ENCODE data around the gene CSMD2. TPM values are rescaled to one million over a fixed set of nuclear protein-coding genes. Genes with fewer than 3 reads are reported as not detected.

The CSMD2 gene
- total and polyA plus RNA-seq, 4 experiments from 2014 or later = not detected

- H3K4me1 Mint-ChIP-seq = no peaks in the 10 kb centered on the region
- ChIA-PET POLR2A (ENCODE audit: partially characterized antibody) (no interaction called here), CTCF (ENCODE audit: partially characterized antibody) (no interaction called here)
- no peaks in the 10 kb centered on the region for H3K36me3 Mint-ChIP-seq
- no peaks in the 10 kb centered on the region for H3K9me3 ChIP-seq (ENCODE audit: control insufficient read depth in 1 of 2, low read length in 2 of 2)
- peaks cover 0 to 3% (median 0%) of the 10 kb centered on the region in 8 donors for H3K9me3 Mint-ChIP-seq
- H3K27me3 ChIP-seq (ENCODE audit: insufficient read depth, low read length) = no peaks in the 10 kb centered on the region
- no peak overlapping the region for H3K27ac Mint-ChIP-seq
- intact Hi-C loops (cut with micrococcal nuclease) = no loop called here
- no peaks in the 10 kb centered on the region for H3K4me1 ChIP-seq (ENCODE audit: insufficient read depth, low read length)
- no peak overlapping the region for H3K4me3 Mint-ChIP-seq
- no peaks in the 10 kb centered on the region for H3K36me3 ChIP-seq (ENCODE audit: insufficient read depth, low read length)
- no peak overlapping the region for H3K4me3 ChIP-seq (ENCODE audit: low read length in 2 of 2)
- no peak overlapping the region for H3K27ac ChIP-seq (ENCODE audit: low read depth, low read length)
- H3K27me3 Mint-ChIP-seq = peaks cover 10 to 16% of the 10 kb centered on the region in 2 donors
- DNase-seq = no peak
Measured at GRCh38 chr1:33703464-33703863, 461.6 kb downstream of the CSMD2 start.

GRCh38 chr1:33698361-33699035 is 466.5 kb downstream of the CSMD2 start:
- Mint-ChIP-seq H3K27ac (no peak overlapping the region), H3K4me3 (no peak overlapping the region), H3K4me1 (no peaks in the 10 kb centered on the region), H3K36me3 (no peaks in the 10 kb centered on the region), H3K9me3 (peaks cover 0 to 2% (median 0%) of the 10 kb centered on the region in 8 donors), H3K27me3 (peaks cover 11 to 12% of the 10 kb centered on the region in 2 donors)
- Histone ChIP-seq H3K4me1 (ENCODE audit: insufficient read depth, low read length) (no peaks in the 10 kb centered on the region), H3K9me3 (ENCODE audit: control insufficient read depth in 1 of 2, low read length in 2 of 2) (no peaks in the 10 kb centered on the region), H3K4me3 (ENCODE audit: low read length in 2 of 2) (no peak overlapping the region), H3K36me3 (ENCODE audit: insufficient read depth, low read length) (no peaks in the 10 kb centered on the region), H3K27ac (ENCODE audit: low read depth, low read length) (no peak overlapping the region), H3K27me3 (ENCODE audit: insufficient read depth, low read length) (no peaks in the 10 kb centered on the region)
- no peak for DNase-seq
- intact Hi-C loops (cut with micrococcal nuclease) = no loop called here
- ChIA-PET CTCF (ENCODE audit: partially characterized antibody) (no interaction called here), POLR2A (ENCODE audit: partially characterized antibody) (no interaction called here)

- H3K4me3 Mint-ChIP-seq = no peak overlapping the region
- no peaks in the 10 kb centered on the region for H3K4me1 Mint-ChIP-seq
- no peak for DNase-seq
- H3K4me3 ChIP-seq (ENCODE audit: low read length in 2 of 2) = no peak overlapping the region
- no peaks in the 10 kb centered on the region for H3K4me1 ChIP-seq (ENCODE audit: insufficient read depth, low read length)
- H3K27ac Mint-ChIP-seq = no peak overlapping the region
- H3K27ac ChIP-seq (ENCODE audit: low read depth, low read length) = no peak overlapping the region
- H3K27me3 ChIP-seq (ENCODE audit: insufficient read depth, low read length) = no peaks in the 10 kb centered on the region
- H3K36me3 ChIP-seq (ENCODE audit: insufficient read depth, low read length) = no peaks in the 10 kb centered on the region
- intact Hi-C loops (cut with micrococcal nuclease) = no loop called here
- ChIA-PET CTCF (ENCODE audit: partially characterized antibody) (no interaction called here), POLR2A (ENCODE audit: partially characterized antibody) (no interaction called here)
- H3K27me3 Mint-ChIP-seq = peaks cover 11 to 12% of the 10 kb centered on the region in 2 donors
- H3K9me3 ChIP-seq (ENCODE audit: control insufficient read depth in 1 of 2, low read length in 2 of 2) = no peaks in the 10 kb centered on the region
- H3K9me3 Mint-ChIP-seq = peaks cover 0 to 2% (median under 1%) of the 10 kb centered on the region in 8 donors
- H3K36me3 Mint-ChIP-seq = no peaks in the 10 kb centered on the region
Measured at GRCh38 chr1:33697816-33698215, 467.2 kb downstream of the CSMD2 start.

DNA sequence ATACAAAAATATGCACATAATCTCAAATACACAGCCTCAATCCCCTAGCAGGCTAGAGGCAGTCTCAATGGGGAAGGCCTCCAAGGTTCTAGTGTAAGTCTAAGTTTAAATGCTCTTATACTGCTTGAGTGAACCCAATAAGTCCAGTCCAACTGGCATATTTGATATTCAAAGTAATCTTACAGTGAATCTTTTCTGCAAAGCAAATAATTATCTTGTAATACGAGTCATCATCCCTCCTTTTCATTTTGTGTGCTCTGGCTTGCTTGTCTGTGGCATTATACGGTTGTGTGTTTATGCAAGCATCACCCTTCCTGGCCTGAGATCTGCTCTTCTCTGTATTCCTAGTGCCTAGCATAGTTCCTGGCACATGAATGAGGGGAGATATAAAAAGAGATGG is 468.1 kb downstream of the CSMD2 start:
- no peak overlapping the region for H3K27ac ChIP-seq (ENCODE audit: low read depth, low read length)
- no peak overlapping the region for H3K4me3 ChIP-seq (ENCODE audit: low read length in 2 of 2)
- Mint-ChIP-seq H3K4me3 (no peak overlapping the region), H3K27ac (no peak overlapping the region), H3K27me3 (peaks cover 13 to 16% of the 10 kb centered on the region in 2 donors), H3K36me3 (no peaks in the 10 kb centered on the region), H3K9me3 (peaks cover 0 to 2% (median under 1%) of the 10 kb centered on the region in 8 donors), H3K4me1 (no peaks in the 10 kb centered on the region)
- ChIA-PET CTCF (ENCODE audit: partially characterized antibody) (no interaction called here), POLR2A (ENCODE audit: partially characterized antibody) (no interaction called here)
- intact Hi-C loops (cut with micrococcal nuclease) = no loop called here
- H3K9me3 ChIP-seq (ENCODE audit: control insufficient read depth in 1 of 2, low read length in 2 of 2) = no peaks in the 10 kb centered on the region
- H3K36me3 ChIP-seq (ENCODE audit: insufficient read depth, low read length) = no peaks in the 10 kb centered on the region
- DNase-seq = no peak
- H3K27me3 ChIP-seq (ENCODE audit: insufficient read depth, low read length) = no peaks in the 10 kb centered on the region
- no peaks in the 10 kb centered on the region for H3K4me1 ChIP-seq (ENCODE audit: insufficient read depth, low read length)

- H3K4me3 Mint-ChIP-seq = no peak overlapping the region
- Histone ChIP-seq H3K4me1 (ENCODE audit: insufficient read depth, low read length) (no peaks in the 10 kb centered on the region), H3K36me3 (ENCODE audit: insufficient read depth, low read length) (no peaks in the 10 kb centered on the region), H3K9me3 (ENCODE audit: control insufficient read depth in 1 of 2, low read length in 2 of 2) (no peaks in the 10 kb centered on the region), H3K27me3 (ENCODE audit: insufficient read depth, low read length) (no peaks in the 10 kb centered on the region), H3K4me3 (ENCODE audit: low read length in 2 of 2) (no peak overlapping the region), H3K27ac (ENCODE audit: low read depth, low read length) (no peak overlapping the region)
- CTCF ChIA-PET (ENCODE audit: partially characterized antibody) = no interaction called here
- H3K27me3 Mint-ChIP-seq = peaks cover 17 to 21% of the 10 kb centered on the region in 2 donors
- intact Hi-C loops (cut with micrococcal nuclease) = no loop called here
- no peaks in the 10 kb centered on the region for H3K4me1 Mint-ChIP-seq
- peaks cover 0 to 2% (median under 1%) of the 10 kb centered on the region in 8 donors for H3K9me3 Mint-ChIP-seq
- H3K36me3 Mint-ChIP-seq = no peaks in the 10 kb centered on the region
- no peak for DNase-seq
- POLR2A ChIA-PET (ENCODE audit: partially characterized antibody) = no interaction called here
- no peak overlapping the region for H3K27ac Mint-ChIP-seq
Measured at GRCh38 chr1:33696311-33696710, 468.7 kb downstream of the CSMD2 start.

DNA sequence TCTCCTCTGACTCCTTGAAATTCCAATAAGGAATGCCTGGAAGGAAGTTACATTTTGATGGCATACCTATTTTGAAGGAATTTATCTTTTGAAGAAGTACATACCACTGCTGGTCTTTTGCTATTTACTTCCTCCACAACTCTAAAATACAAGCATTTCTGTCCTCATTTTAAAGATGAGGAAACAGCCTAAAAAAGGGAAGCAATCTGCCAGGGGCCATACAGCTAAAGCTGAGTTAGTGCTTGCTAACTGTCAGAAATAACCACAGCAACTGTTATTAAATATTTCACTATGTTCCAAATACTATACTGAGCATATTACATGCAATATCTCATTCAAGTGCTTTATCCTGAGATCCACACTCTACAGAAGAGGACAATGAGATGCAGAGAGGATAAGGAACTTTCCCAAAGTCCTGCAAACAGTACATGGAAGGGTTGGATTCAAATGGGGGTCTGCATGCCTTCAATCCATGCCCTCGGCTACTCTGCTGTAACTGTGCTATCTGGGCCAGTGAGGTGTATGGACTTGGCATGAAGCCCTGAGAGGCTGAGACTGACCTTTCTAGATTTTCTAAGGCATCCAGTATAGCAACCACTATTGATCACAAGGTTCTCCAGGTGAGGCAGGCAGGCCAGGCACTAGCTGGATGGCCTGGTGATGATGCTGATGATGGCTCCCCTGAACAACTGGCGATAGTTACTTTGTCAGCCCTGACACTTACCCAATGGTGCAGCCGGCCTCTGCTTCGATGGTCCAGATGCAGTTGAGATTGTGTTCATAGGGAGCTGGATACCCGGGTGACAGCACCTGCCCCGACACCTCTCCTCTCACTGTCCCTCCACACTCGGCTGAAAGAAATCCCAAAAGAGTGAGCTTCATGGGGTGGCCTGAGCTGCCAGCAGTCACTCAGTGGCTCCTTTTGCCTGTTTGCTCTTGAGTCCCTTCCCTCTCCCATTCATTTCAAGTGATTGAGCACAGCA is 472.5 kb downstream of the CSMD2 start:
- H3K4me3 ChIP-seq (ENCODE audit: low read length in 2 of 2) = no peak overlapping the region
- CTCF ChIA-PET (ENCODE audit: partially characterized antibody) = no interaction called here
- Mint-ChIP-seq H3K36me3 (no peaks in the 10 kb centered on the region), H3K4me3 (peak overlapping the region in 1 of 8 donors; percentile 33), H3K27me3 (peaks cover 17 to 29% of the 10 kb centered on the region in 2 donors), H3K27ac (no peak overlapping the region), H3K9me3 (peaks cover 0 to 2% (median 0%) of the 10 kb centered on the region in 8 donors), H3K4me1 (no peaks in the 10 kb centered on the region)
- intact Hi-C loops (cut with micrococcal nuclease) = no loop called here
- no peaks in the 10 kb centered on the region for H3K27me3 ChIP-seq (ENCODE audit: insufficient read depth, low read length)
- DNase-seq = no peak
- no peaks in the 10 kb centered on the region for H3K4me1 ChIP-seq (ENCODE audit: insufficient read depth, low read length)
- H3K36me3 ChIP-seq (ENCODE audit: insufficient read depth, low read length) = no peaks in the 10 kb centered on the region
- no peak overlapping the region for H3K27ac ChIP-seq (ENCODE audit: low read depth, low read length)
- POLR2A ChIA-PET (ENCODE audit: partially characterized antibody) = no interaction called here
- no peaks in the 10 kb centered on the region for H3K9me3 ChIP-seq (ENCODE audit: control insufficient read depth in 1 of 2, low read length in 2 of 2)

DNA sequence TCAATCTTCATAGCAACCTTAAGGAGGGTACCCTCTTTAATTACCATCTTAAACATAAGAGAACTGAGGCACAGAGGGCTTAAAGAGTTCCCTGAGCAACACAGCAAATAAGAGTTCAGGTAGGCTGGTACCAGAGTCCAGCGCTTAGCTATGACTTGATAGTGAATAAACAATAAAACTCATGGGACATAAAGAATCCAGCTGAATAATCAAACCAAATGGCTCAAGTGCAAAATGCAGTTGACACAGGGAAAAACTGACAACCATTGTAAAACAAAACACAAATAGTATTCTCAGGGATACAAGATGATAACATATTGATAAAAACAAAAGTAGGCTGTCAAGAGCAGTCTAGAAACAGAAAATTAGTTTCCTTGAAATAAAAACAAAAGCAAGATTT is 478.0 kb downstream of the CSMD2 start:
- H3K27ac ChIP-seq (ENCODE audit: low read depth, low read length) = no peak overlapping the region
- H3K9me3 Mint-ChIP-seq = peaks cover 0 to 3% (median 0%) of the 10 kb centered on the region in 8 donors
- H3K36me3 ChIP-seq (ENCODE audit: insufficient read depth, low read length) = no peaks in the 10 kb centered on the region
- H3K4me1 ChIP-seq (ENCODE audit: insufficient read depth, low read length) = no peaks in the 10 kb centered on the region
- ChIA-PET CTCF (ENCODE audit: partially characterized antibody) (no interaction called here), POLR2A (ENCODE audit: partially characterized antibody) (no interaction called here)
- no peaks in the 10 kb centered on the region for H3K27me3 ChIP-seq (ENCODE audit: insufficient read depth, low read length)
- H3K27ac Mint-ChIP-seq = no peak overlapping the region
- H3K4me1 Mint-ChIP-seq = no peaks in the 10 kb centered on the region
- intact Hi-C loops (cut with micrococcal nuclease) = no loop called here
- H3K9me3 ChIP-seq (ENCODE audit: control insufficient read depth in 1 of 2, low read length in 2 of 2) = no peaks in the 10 kb centered on the region
- DNase-seq = no peak
- no peak overlapping the region for H3K4me3 ChIP-seq (ENCODE audit: low read length in 2 of 2)
- no peaks in the 10 kb centered on the region for H3K36me3 Mint-ChIP-seq
- H3K4me3 Mint-ChIP-seq = no peak overlapping the region
- peaks cover 24 to 26% of the 10 kb centered on the region in 2 donors for H3K27me3 Mint-ChIP-seq
